Left lobe of liver (tissue), 2 donors: ENCODE data around the gene C11orf98. TPM values are rescaled to one million over a fixed set of nuclear protein-coding genes. Genes with fewer than 3 reads are reported as not detected.

ENCODE experiments used
- ATAC-seq: fragments of 200-7000 bp; cut with Tn5 transposase; one replicate; pipeline ENCODE4 v1.9.1; 2020; ENCODE audit warnings: mild to moderate bottlenecking, moderate library complexity
- DNase-seq: peaks from one replicate; pipeline ENCODE4 v3.0.0-alpha.2; 2020; ENCODE audit warnings: low spot score
- total RNA-seq: library from RNA; stranded (reverse); gene quantifications from one replicate; pipeline ENCODE4 v1.2.1, GENCODE V29; 2021
- donor health status: DM: no; HTN: no; CAD: no; lungs with moderate emphysema.
- donor health status: DM: no; HTN: yes; CAD: no.

Gene C11orf98
- total RNA-seq, 1 donor from 2014 or later: 30.4 TPM

- DNase-seq (no peak), ATAC-seq (no peak)
Observed at GRCh38 chr11:62614275-62614674, 50.7 kb downstream of the C11orf98 start.

- peak; percentile 24 for ATAC-seq
- no peak for DNase-seq
Observed at GRCh38 chr11:62613291-62613778, 51.7 kb downstream of the C11orf98 start.

Other genes with a start within 250 kb of the C11orf98 start
- gene SCGB1A1, start 246.2 kb downstream of the C11orf98 start, total RNA-seq: 2.0 TPM
- 115 TPM for gene AHNAK, start 118.4 kb downstream of the C11orf98 start, total RNA-seq
- 441 TPM for gene EEF1G, start 91.3 kb downstream of the C11orf98 start, total RNA-seq
- gene TUT1, start 73.7 kb downstream of the C11orf98 start, total RNA-seq: 32.6 TPM
- gene MTA2, start 63.3 kb downstream of the C11orf98 start, total RNA-seq: 24.4 TPM
- 29.9 TPM for gene EML3, start 52.4 kb downstream of the C11orf98 start, total RNA-seq
- 1.1 TPM for gene ROM1, start 52.0 kb downstream of the C11orf98 start, total RNA-seq
- 16.8 TPM for gene B3GAT3, start 43.2 kb downstream of the C11orf98 start, total RNA-seq
- 220 TPM for gene GANAB, start 18.6 kb downstream of the C11orf98 start, total RNA-seq
- 12.8 TPM for gene INTS5, start 11.9 kb downstream of the C11orf98 start, total RNA-seq
- 3.4 TPM for gene CSKMT, start 102 bp upstream of the C11orf98 start, total RNA-seq
- 4.9 TPM for gene UQCC3, start 6.5 kb upstream of the C11orf98 start, total RNA-seq
- gene LBHD1, start 7.1 kb upstream of the C11orf98 start, total RNA-seq: 3.3 TPM
- 30.5 TPM for gene UBXN1, start 13.9 kb upstream of the C11orf98 start, total RNA-seq
- gene LRRN4CL, start 24.3 kb upstream of the C11orf98 start, total RNA-seq: not detected
- gene BSCL2, start 42.2 kb upstream of the C11orf98 start, total RNA-seq: 35.1 TPM
- 0.20 TPM for gene GNG3, start 42.5 kb upstream of the C11orf98 start, total RNA-seq
- gene HNRNPUL2, start 62.2 kb upstream of the C11orf98 start, total RNA-seq: 13.7 TPM
- gene TTC9C, start 63.3 kb upstream of the C11orf98 start, total RNA-seq: 11.2 TPM
- gene ZBTB3, start 89.0 kb upstream of the C11orf98 start, total RNA-seq: 5.5 TPM
- gene POLR2G, start 96.4 kb upstream of the C11orf98 start, total RNA-seq: 22.7 TPM
- gene TAF6L, start 106.2 kb upstream of the C11orf98 start, total RNA-seq: 22.9 TPM
- gene TMEM179B, start 122.2 kb upstream of the C11orf98 start, total RNA-seq: 27.5 TPM
- 7.6 TPM for gene TMEM223, start 126.8 kb upstream of the C11orf98 start, total RNA-seq
- 42.8 TPM for gene NXF1, start 140.2 kb upstream of the C11orf98 start, total RNA-seq
- 23.8 TPM for gene STX5, start 166.8 kb upstream of the C11orf98 start, total RNA-seq
- gene TEX54, start 167.6 kb upstream of the C11orf98 start, total RNA-seq: not detected
- gene WDR74, start 174.4 kb upstream of the C11orf98 start, total RNA-seq: 20.5 TPM
- 64.8 TPM for gene SLC3A2, start 215.7 kb upstream of the C11orf98 start, total RNA-seq